Stimulated activated CD4-positive, alpha-beta T cell treated with anti-CD3 and anti-CD28 coated beads, Interleukin-15, amount 100 ng/mL, for 24 hours (primary cell): Measurements from ENCODE around the gene FASTKD3.

Experiments
- DNase-seq: peaks from one replicate; pipeline ENCODE4 v3.0.0-alpha.2; 2020

Gene FASTKD3

DNA sequence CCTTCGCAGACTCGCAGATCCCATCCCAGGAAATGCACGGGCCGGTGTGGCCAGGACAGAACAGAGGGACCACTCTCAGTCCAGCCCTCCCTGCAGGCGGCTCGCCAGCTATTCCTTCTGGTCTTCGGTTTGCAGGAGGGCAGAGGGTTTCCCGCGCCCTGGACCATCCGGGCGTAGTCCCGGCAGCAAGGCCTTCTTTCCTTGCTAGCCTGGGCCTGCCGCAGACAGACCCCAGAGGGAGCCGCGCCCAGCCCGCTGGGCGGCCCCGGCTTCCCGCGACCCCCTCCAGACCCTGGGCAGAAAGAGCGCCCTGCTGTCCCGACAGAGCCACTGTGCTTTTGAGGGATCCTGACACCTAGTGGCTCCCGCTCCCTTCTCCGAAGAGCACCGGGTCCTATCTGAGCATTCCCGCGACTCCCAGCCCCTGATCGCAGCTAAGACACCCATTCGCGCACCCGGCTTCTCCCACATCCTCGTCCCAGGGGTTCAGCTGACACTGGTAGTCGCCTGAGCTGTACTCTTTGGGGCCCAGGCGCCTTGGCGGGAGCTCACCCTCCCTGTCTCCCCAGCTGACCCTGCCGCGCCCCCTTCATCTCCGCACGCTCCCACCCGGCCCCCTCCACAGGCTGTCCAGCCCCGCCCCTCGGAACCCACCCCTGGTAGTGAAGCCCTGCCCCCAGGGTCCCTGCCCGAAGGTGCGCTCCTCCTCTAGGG lies 19.0 kb downstream of the FASTKD3 start:
- peak; percentile 21 for DNase-seq

DNA sequence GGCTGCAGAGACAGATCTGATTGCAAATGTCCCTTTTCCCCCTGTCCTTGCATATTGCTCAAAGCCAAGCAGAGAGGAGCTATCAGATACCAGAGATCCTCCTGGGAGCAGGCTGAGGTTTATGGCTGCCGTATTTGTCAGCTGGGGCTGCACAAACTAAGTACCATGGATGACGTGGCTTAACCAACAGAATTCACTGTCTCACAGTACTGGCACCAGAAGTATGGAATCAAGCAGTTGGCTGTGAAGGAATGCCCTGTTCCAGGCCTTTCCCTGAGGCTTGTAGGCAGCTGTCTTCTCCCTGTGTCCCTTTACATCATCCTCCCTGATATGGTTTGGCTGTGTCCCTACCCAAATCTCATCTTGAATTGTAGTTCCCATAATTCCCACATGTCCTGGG lies 20.5 kb downstream of the FASTKD3 start:
- DNase-seq = no peak

DNA sequence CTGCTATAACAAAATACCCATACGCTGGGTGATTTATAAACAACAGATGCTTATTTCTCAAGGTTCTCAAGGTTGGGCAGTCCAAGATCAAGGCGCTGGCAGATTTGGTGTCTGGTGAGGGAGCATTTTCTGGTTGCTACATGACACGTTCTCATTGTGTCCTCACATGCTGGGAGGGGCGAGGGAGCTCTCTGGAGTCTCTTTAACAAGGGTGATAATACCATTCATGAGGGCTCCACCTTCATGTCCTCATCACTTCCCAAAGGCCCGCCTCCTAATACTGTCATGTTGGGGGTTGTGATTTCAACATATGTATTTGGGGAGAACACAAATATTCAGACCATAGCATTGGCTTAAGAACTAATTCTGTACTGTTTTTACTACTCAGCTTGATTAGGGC lies 22.5 kb downstream of the FASTKD3 start:
- no peak for DNase-seq

DNA sequence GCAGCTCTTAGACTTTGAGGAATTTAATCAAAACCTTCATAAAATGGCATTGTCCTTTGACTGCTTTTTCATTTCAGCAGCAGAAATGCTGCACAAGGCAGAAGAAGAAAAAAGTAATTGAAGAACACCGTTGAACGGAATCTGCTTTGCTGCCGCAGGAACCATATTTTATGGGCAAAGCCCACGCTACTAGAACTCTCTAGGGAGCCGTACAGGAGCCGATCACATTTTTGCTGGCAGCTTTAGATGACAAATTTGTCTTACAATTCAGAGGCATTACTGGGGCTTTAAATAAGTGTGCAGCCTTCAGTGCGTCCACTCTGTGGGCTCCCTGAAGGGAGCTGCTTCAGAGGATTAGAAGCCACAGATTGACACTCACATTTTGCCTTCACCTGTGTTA lies 23.3 kb downstream of the FASTKD3 start:
- DNase-seq = no peak

DNA sequence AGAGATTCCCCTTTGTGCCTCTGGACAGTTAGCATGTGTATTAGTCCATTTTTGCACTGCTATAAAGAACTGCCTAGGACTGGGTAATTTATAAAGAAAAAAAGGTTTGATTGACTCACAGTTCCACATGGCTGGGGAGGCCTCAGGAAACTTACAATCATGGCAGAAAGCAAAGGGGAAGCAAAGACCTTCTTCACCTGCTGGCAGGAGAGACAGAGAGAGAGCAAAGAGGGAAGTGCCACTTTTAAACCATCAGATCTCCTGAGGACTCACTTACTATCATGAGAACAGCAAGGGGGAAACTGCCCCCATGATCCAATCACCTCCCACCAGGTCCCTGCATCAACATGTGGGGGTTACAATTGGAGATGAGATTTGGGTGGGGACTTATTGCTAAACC lies 23.9 kb downstream of the FASTKD3 start:
- no peak for DNase-seq

DNA sequence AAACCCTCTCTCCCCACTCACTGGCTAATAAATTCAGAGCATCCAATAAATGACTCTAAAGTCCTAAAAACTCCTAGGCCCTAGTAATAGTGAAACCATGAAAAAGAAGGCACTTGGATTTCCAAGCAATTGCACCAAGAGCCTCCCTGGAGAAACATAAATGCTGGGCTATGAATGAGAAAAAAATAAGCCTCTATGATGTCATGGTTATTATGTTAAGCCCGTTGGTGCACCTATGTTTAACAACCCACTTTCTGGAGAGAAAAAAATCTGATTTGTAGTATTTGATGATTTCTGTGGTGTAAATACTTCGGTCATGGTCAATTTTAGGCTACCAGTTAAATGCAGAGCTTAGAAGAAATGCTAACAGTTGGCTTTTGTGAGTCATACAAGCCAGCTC lies 26.3 kb downstream of the FASTKD3 start:
- no peak for DNase-seq

DNA sequence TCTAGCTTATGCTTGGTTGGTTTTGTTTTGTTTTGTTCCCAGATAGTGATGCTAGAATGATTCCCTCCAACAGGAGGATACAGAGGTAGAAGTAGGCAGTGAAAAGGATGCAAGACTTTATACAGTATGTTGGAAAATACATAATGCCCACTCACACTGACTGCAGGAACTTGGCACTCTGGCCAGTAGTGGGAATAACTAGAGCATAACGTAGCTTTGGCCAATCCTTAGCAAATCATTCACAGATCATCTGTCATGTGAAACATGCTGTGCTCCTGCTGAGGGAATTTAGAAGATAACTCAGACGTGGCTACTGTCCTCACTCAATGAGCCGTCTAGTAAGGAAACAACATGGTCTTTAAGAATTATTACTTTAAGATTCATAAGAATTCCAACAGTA lies 31.4 kb downstream of the FASTKD3 start:
- no peak for DNase-seq

DNA sequence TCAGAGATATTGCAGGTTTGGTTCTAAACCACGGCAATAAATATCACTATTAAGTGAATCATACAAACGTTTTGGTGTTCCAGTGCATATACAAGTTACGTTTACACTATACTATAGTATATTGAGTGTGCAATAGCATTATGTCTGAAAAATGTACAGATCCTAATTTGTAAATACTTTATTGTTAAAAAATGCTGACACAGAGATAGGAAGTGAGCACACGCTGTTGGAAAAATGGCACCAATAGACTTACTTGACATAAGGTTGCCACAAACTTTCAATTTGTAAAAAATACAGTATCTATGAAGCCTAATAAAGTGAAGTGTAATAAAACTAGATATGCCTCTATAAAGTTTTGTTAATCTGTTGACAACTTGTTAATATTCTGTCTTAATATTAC lies 33.8 kb downstream of the FASTKD3 start:
- DNase-seq = no peak

DNA sequence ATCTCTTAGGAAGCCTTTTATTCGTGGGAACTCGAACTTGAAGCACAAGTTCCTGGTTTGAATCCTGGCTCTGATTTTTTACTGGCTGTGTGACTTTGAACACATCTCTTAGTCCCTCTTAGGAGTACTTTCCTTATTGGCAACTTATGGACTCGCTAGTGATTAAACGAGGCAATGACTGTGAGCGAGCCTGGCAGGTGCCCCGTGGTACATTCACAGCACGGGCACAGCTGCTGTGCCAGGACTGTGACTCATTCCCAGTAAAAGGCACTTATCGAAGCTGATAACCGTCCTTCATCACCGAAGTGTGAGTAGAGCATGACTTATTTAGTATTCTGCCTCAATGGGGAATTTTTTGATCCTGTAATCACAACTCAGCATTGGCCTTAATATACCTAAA lies 40.6 kb downstream of the FASTKD3 start:
- no peak for DNase-seq

DNA sequence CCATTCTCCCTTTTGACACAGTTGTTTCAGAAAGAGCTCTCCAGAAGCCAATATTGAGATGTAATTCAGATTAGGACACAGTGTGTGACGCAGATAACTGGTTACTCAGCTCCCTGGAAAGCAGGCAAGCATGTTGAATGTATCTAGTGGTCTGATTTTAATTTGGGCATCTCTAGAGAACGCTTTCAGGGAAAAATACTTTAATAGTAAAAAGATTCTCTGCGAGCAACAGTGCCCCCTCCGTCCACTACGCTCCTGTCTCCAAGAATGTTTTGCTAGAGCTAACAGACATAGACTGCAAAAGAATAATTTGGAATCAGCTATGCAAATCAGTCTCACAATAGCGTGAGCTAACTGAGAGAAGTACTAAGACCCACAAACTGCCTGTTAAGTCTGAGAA lies 41.2 kb downstream of the FASTKD3 start:
- no peak for DNase-seq

DNA sequence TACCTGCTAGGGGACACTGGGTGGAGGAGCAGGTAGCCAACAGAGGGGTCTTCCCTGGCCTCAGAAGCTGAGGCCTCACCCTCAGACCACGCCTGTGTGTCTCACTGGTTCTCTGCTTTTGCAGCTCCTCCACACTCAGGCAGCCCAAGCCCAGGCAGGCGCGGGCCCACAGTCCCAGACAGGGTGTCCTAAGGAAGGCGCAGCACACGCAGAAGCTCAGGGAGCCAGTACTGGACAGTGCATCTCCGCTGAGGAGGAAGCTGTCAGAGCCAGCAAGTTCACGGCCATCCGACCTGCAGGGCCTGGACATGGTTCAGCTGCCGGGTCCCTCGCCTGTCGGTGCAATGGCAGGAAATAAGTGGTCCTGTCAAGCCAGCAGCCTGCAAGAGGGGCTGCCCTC lies 43.2 kb downstream of the FASTKD3 start:
- DNase-seq = no peak

DNA sequence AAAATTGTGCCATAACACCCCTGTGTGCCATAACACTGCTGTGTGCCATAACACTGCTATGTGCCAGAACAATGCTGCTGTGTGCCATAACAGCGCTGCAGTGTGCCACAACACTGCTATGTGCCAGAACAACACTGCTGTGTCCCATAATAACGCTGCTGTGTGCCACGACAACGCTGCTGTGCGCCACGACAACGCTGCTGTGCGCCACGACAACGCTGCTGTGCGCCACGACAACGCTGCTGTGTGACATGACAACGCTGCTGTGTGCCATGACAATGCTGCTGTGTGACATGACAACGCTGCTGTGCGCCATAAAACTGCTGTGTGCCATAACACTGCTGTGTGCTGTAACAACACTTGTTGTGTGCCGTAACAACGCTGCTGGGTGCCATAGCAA lies 43.8 kb downstream of the FASTKD3 start:
- no peak for DNase-seq

DNA sequence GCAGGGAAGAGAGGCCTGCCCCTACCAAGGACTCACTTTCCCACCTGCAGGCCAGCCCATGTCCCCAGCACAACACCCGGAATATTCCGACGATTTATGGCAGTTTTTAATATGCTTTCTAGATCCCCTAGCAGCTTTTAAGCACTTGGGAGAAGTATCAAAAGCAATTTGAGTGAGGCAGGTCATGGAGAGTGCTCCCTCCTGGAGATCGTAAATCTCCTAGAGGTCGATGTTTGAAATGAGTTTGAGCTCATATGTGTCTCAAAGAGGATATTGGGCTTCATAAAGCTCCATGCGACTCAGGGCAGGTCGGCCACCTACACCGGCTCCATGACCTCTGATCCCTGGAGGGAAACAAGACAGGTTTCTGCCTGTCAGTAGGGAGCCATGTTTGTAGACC lies 45.2 kb downstream of the FASTKD3 start:
- DNase-seq = no peak

DNA sequence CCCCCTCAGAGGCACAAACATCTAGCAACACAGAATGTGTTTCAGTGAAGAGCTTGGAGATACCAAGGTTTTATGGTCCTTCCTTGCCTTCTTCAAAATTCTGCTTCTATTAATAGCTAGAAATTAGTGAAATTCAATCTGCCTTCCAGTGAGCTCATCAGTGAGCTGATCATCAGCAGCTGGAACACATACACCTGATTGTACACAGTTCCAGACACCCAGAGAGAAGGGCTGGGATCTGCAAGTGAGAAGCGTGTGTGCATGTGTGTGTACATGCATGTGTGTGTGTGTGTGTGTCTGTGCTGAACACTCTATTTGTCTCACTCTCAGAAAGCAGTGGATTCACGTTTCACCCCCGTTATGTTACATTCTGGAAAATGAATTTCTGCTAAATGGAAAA lies 46.4 kb downstream of the FASTKD3 start:
- DNase-seq = no peak

DNA sequence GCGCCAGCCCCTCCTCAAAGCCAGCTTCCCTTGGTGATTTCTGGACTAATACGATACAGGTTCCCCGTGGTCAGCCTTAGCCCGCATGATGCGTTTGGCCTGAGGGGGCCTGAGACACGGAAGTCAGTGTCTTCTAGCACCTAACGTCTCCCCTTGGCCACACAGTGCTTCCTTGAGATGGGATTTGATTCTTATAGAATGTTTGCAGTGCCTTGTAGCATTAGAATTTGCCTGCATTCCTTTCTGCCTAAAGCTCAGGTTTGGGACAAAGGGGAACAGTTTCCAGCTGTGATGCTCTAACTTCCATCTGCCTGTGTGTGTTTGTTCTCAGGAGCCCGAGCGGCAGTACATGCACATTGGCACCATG lies 52.3 kb downstream of the FASTKD3 start:
- no peak for DNase-seq

DNA sequence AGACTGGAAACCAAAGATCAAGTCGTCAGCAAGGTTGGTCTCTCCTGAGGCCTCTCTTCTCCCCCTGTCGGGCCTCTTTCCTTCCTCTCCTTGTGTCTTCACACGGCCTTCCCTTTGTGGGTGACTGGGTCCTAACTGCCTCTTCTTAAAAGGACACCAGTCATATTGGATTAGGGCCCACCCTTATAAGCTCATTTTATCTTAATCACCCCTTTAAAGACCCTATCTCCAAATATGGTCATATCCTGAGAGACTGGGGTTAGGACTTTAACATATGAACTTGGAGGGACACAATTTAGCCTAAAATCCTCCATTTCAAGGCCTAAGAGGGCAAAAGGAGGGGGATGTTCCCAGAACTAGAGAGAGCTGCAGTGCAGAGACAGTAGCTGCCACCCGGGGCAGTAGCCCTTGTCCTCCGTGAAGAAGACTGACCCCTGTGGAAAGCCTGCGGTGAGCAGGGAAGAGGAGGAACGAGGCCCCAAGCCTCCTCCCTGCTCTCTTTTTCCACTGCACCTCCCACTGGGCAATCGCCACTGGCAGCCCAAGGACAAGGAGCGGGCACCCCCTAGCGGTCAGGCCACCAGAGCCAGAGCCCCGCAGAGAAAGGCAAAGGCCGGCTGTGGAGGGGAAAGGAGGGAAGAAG lies 52.8 kb downstream of the FASTKD3 start:
- DNase-seq = peak; percentile 83

DNA sequence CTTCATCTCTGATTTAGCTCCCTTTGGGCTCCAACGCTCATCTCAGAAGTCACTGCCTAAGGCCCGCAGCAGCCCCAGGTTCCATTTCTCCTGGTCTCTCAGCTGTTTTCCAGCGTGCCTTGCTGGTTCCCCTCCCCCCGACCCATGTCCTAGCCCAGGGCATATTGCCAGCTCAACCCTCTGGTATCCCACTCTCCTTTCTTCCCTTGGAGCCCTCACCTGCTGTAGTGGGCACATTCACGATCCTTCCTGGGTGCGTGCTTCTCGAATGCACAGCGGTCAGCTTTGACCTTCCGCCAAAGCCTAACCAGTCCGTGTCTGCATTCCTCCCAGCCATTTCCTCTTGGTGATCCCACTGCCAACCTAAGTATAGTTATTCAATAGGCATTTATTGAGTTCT lies 54.0 kb downstream of the FASTKD3 start:
- DNase-seq = no peak

DNA sequence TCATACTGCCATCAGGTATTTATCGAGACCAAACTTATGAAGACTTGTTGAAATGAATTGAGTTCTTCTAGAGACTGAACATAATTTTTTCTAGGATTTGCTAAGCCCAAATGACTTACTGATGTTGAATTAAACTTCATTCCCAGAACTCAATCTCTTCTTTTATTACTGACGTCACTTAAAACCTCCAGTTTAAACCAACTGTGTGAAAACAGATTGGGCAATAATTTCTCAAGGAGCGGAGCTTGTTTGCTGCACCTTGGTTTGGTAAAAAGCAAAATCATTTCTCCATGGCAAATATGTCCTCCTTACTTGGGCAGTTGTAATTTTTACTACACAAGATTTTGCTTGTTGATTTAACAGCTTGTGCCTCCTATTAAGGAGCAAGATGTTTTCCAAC lies 55.3 kb downstream of the FASTKD3 start:
- no peak for DNase-seq

DNA sequence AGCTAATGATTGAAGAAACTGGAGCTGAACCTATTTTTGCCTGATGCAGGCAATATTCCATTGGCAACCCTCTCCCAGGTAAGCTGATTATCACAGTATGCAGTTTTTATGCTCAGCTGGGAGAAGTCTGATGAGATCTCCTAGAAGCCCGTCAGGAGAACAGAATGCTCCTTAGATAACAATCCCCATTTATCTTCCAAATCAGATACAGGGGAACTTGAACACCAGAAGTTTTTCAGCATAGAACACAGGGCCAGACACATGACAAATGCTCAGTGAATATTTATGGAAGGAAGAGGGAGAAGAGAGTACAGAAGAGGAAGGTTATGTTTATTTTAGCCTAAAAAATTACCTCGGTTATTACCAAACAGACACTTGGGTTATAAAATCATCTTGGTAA lies 55.8 kb downstream of the FASTKD3 start:
- no peak for DNase-seq

DNA sequence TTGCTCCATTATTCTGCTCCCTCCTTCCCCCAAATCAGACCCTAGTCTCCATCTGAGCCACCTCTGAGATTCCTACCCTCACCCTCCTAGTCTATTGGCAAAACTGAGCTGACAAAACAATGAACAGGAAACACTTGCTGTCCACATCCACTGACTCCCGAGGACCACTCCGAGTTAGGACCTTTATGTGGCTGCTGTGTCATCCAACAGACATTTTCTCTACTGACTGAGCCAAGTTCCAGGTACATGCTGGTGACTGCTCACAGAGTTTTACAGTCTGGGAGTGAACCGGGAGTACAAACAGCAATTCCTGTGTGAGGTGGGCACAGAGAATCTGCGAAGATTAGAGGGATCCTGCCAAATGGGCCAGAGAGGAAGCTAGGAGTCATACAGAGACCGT lies 57.1 kb downstream of the FASTKD3 start:
- no peak for DNase-seq
